BE2C (cell line): Measurements from ENCODE around the gene PTPRN2.

ENCODE experiments used
- DNase-seq: peaks from one replicate; pipeline ENCODE4 v3.0.0-alpha.2; 2020
- H3K27me3 ChIP-seq: fragments of 250-450 bp; sonication (Bioruptor Pico); 2 replicates; pipeline ENCODE4 v1.5.1; 2020; ENCODE audit warnings: mild to moderate bottlenecking
- H3K36me3 ChIP-seq: fragments of 250-450 bp; sonication (Bioruptor Pico); 2 replicates; pipeline ENCODE4 v1.5.1; 2020; ENCODE audit warnings: mild to moderate bottlenecking
- H3K4me1 ChIP-seq: fragments of 250-450 bp; sonication (Bioruptor Pico); 2 replicates; pipeline ENCODE4 v1.5.1; 2020
- H3K4me3 ChIP-seq: 2 replicates; pipeline ENCODE4 v1.5.1; 2011; ENCODE audit warnings: low read depth, low read length
- H3K9me3 ChIP-seq: fragments of 250-450 bp; sonication (Bioruptor Pico); 2 replicates; pipeline ENCODE4 v1.5.1; 2020
- CTCF ChIP-seq: IDR thresholded peaks from 2 replicates; pipeline ENCODE4 v1.5.1; 2012; ENCODE audit warnings: mild to moderate bottlenecking, low read depth, low read length

The PTPRN2 gene

GRCh38 chr7:158315326-158315725, 272.3 kb downstream of the PTPRN2 start:
- TF ChIP-seq CTCF: no peak
- peaks cover 3% of the 10 kb centered on the region for H3K9me3 ChIP-seq
- DNase-seq: no peak
- no peaks in the 10 kb centered on the region for H3K27me3 ChIP-seq
- H3K4me1 ChIP-seq: no peaks in the 10 kb centered on the region
- no peak overlapping the region for H3K4me3 ChIP-seq
- no peaks in the 10 kb centered on the region for H3K36me3 ChIP-seq

- TF ChIP-seq CTCF: no peak
- Histone ChIP-seq H3K36me3 (no peaks in the 10 kb centered on the region), H3K4me3 (no peak overlapping the region), H3K4me1 (no peaks in the 10 kb centered on the region), H3K9me3 (peaks cover 3% of the 10 kb centered on the region), H3K27me3 (no peaks in the 10 kb centered on the region)
- DNase-seq: no peak
These were observed 273.2 kb downstream of the PTPRN2 start for GRCh38 chr7:158314394-158314793.

GRCh38 chr7:158313931-158314330, 273.7 kb downstream of the PTPRN2 start:
- no peak for TF ChIP-seq CTCF
- H3K9me3 ChIP-seq: peaks cover 3% of the 10 kb centered on the region
- H3K4me3 ChIP-seq: no peak overlapping the region
- no peak for DNase-seq
- no peaks in the 10 kb centered on the region for H3K4me1 ChIP-seq
- H3K27me3 ChIP-seq: no peaks in the 10 kb centered on the region
- H3K36me3 ChIP-seq: no peaks in the 10 kb centered on the region

GRCh38 chr7:158312789-158313188, 274.8 kb downstream of the PTPRN2 start:
- DNase-seq: no peak
- no peak overlapping the region for H3K4me3 ChIP-seq
- no peak for TF ChIP-seq CTCF
- H3K4me1 ChIP-seq: no peaks in the 10 kb centered on the region
- no peaks in the 10 kb centered on the region for H3K36me3 ChIP-seq
- peaks cover 3% of the 10 kb centered on the region for H3K9me3 ChIP-seq
- no peaks in the 10 kb centered on the region for H3K27me3 ChIP-seq

GRCh38 chr7:158311791-158312190, 275.8 kb downstream of the PTPRN2 start:
- DNase-seq: no peak
- TF ChIP-seq CTCF: no peak
- no peaks in the 10 kb centered on the region for H3K4me1 ChIP-seq
- H3K4me3 ChIP-seq: no peak overlapping the region
- H3K9me3 ChIP-seq: peaks cover 3% of the 10 kb centered on the region
- no peaks in the 10 kb centered on the region for H3K27me3 ChIP-seq
- no peaks in the 10 kb centered on the region for H3K36me3 ChIP-seq

- Histone ChIP-seq H3K36me3 (no peaks in the 10 kb centered on the region), H3K27me3 (no peaks in the 10 kb centered on the region), H3K9me3 (peaks cover 3% of the 10 kb centered on the region), H3K4me3 (no peak overlapping the region), H3K4me1 (no peaks in the 10 kb centered on the region)
- no peak for TF ChIP-seq CTCF
- no peak for DNase-seq
These were observed 276.5 kb downstream of the PTPRN2 start for GRCh38 chr7:158310924-158311666.
